Body of pancreas (tissue), 4 donors: ENCODE measurements around the gene GALNT3. TPM values are rescaled to one million over a fixed set of nuclear protein-coding genes. Genes with fewer than 3 reads are reported as not detected.
A peak's percentile ranks its signal among the peaks of the same experiment; 100 is the strongest.

Source experiments
- ATAC-seq: fragments of 150-250 bp; one replicate; pipeline ENCODE4 v1.9.1; 2016
- DNase-seq, 4 donors: peaks; one replicate each; pipeline ENCODE4 v3.0.0-alpha.2; 2019
- H3K27ac ChIP-seq, 4 donors: fragments of 200-600 bp; sonication (generic); 1 replicate in 3 of 4; 2 replicates in 1 of 4; pipeline versions ENCODE4 v1.5.1 to v1.6.1; 2016 to 2019; ENCODE audit warnings: mild to moderate bottlenecking in 1 of 4, mixed read lengths in 1 of 4, moderate library complexity in 1 of 4
- H3K27me3 ChIP-seq, 2 donors: fragments of 200-600 bp; sonication (generic); one replicate each; pipeline ENCODE4 v1.6.0; 2016; ENCODE audit warnings: mild to moderate bottlenecking in 1 of 2
- H3K36me3 ChIP-seq, 2 donors: fragments of 200-600 bp; sonication (generic); replicated peaks in 1 of 2; 2 replicates each; pipeline ENCODE4 v1.5.1; 2016; ENCODE audit warnings: low read depth in 2 of 2; ENCODE audit not compliant: insufficient read depth in 1 of 2
- H3K4me1 ChIP-seq: fragments of 200-600 bp; sonication (generic); one replicate; pipeline ENCODE4 v1.6.0; 2016
- H3K4me3 ChIP-seq, 2 donors: fragments of 200-600 bp; sonication (generic); 1 replicate in 1 of 2; 2 replicates in 1 of 2; pipeline ENCODE4 v1.5.1; 2016 to 2019
- H3K9me3 ChIP-seq, 3 donors: fragments of 200-600 bp; sonication (generic); 1 replicate in 2 of 3; 2 replicates in 1 of 3; pipeline ENCODE4 v1.5.1; 2016
- POLR2A ChIP-seq, 3 donors: fragments of 450-650 bp; IDR thresholded peaks; one replicate each; pipeline ENCODE4 v1.6.1; 2016; ENCODE audit warnings: antibody characterized with exemption in 3 of 3, mild to moderate bottlenecking in 2 of 3
- WGBS, 2 donors: methylation state at CpG; one replicate each; pipeline ENCODE4 v1.1.5; 2017; 5-methylcytosine and 5-hydroxymethylcytosine counted together
- intact Hi-C: fragments of 100-400 bp; cut with DNase I; formaldehyde crosslinking; loops from one replicate; pipeline ENCODE4 v1.15.1; 2023
- total RNA-seq, 2 donors: library from RNA; depleted of rRNA; stranded (reverse); fragments of >200 nt; gene quantifications; one replicate each; pipeline ENCODE4 v1.1.0, GENCODE V29; 2016
- TF ChIP-seq, protein P1 (sequence below), 7 experiments: fragments of 450-650 bp in 4 of 7; fragments of 200-600 bp in 3 of 7; sonication (generic) in 3 of 7; IDR thresholded peaks; one replicate each; pipeline ENCODE4 v1.5.1; 2016 to 2019; ENCODE audit warnings: antibody characterized with exemption in 7 of 7

Gene GALNT3
- total RNA-seq, 2 donors from 2014 or later, result 29.7 to 64.9 TPM

DNA sequence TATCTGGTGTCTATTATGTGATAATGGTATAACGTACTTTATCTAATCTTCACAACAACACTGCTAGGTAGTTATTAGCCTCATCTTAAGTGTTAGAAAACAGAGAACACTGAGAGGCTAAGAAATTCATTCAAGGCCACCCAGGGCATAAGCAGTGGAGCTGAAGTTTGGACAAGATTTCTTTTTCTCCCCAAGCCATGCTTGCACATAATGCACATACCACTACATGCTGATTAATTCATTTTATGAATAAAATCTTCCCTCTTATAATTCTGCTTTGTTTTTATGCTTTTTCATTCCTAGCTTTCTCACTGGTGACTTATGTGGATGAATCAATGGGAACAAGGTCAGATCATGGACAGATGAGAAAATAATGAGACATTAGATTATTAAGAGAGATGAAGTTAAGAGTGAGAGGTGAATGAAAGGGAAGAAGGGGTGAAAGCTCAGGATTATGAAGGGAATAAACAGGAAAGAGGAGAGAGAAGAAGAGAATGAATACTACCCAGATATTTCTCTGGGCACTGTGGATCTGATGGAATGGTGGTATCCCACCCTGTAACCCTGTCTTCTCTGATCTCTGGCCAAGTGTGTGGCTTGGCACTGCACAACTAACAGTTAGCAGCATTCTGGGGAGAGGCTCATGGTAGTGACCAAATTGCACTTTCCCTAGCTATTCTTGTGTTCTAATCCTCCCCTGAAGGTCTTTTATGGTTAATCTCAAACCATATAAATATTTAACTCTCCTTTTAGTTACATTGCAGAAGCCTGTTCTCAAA is 17.7 kb upstream of the GALNT3 start:
- Histone ChIP-seq H3K27me3 (no peaks in the 10 kb centered on the region), H3K36me3 (no peaks in the 10 kb centered on the region), H3K27ac (no peak overlapping the region), H3K9me3 (no peaks in the 10 kb centered on the region), H3K4me1 (no peaks in the 10 kb centered on the region), H3K4me3 (no peak overlapping the region)
- intact Hi-C loops, result no loop called here
- TF ChIP-seq, protein P1, sequence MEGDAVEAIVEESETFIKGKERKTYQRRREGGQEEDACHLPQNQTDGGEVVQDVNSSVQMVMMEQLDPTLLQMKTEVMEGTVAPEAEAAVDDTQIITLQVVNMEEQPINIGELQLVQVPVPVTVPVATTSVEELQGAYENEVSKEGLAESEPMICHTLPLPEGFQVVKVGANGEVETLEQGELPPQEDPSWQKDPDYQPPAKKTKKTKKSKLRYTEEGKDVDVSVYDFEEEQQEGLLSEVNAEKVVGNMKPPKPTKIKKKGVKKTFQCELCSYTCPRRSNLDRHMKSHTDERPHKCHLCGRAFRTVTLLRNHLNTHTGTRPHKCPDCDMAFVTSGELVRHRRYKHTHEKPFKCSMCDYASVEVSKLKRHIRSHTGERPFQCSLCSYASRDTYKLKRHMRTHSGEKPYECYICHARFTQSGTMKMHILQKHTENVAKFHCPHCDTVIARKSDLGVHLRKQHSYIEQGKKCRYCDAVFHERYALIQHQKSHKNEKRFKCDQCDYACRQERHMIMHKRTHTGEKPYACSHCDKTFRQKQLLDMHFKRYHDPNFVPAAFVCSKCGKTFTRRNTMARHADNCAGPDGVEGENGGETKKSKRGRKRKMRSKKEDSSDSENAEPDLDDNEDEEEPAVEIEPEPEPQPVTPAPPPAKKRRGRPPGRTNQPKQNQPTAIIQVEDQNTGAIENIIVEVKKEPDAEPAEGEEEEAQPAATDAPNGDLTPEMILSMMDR (IDR thresholded peaks at IDR 0.05), result no peak
- TF ChIP-seq POLR2A (IDR thresholded peaks at IDR 0.05), result no peak
- DNase-seq (no peak), ATAC-seq (no peak)
- 13 to 42% methylated on average over 1 of the region's 1 CpG for WGBS, 2 donors

DNA sequence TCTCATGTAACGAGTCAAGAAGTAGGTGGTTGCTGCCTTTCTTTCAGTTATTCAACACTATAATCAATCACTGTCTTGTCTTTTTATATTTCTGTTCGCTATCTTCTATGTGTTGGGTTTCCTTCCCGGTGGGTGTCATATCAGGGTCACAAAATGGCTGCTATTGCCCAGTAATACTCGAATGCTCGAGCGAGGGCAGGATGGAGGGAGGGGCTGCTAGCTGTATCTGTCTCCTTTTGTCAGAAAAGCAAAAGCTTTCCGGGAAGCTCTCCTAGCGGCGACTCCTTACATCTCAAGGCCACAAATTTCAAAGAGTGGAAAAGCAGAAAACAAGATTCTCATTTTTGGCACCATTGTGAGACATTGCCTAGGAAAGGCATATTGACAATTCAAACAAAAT is 16.4 kb upstream of the GALNT3 start:
- Histone ChIP-seq H3K4me1 (peaks cover 1% of the 10 kb centered on the region), H3K36me3 (no peaks in the 10 kb centered on the region), H3K4me3 (no peak overlapping the region), H3K27ac (no peak overlapping the region), H3K27me3 (no peaks in the 10 kb centered on the region), H3K9me3 (no peaks in the 10 kb centered on the region)
- no peak for ATAC-seq
- intact Hi-C loops, result no loop called here
- 85 to 92% methylated on average over 9 of the region's 9 CpGs for WGBS, 2 donors
- TF ChIP-seq, protein P1 (IDR thresholded peaks at IDR 0.05), result no peak
- TF ChIP-seq POLR2A (IDR thresholded peaks at IDR 0.05), result no peak
- DNase-seq, result no peak

DNA sequence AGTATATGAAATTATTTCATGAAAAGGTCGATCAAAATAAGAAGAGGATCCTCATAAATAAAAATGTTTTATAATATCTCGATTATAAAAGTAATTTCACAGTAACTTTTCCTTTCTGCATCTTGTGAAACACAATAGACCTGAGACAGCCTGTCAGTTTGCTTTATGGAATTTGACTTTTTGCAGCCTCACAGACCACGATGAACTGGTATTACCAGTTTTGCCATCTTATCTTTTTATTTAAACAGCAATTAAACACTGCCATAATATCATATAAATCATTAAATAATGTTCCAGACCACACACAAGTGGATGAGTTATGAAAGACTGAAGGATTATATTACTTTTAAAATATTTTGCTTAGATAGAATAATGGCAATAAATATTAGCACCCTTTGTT is 10.7 kb upstream of the GALNT3 start:
- DNase-seq, result peak; percentile 21 to 51 (median 30)
- TF ChIP-seq, protein P1 (IDR thresholded peaks at IDR 0.05), result no peak
- no peak for TF ChIP-seq POLR2A (IDR thresholded peaks at IDR 0.05)
- intact Hi-C loops, result no loop called here

GRCh38 chr2:165803123-165803760 is 9.2 kb upstream of the GALNT3 start:
- H3K4me3 ChIP-seq, result no peak overlapping the region
- DNase-seq (no peak), ATAC-seq (no peak)
- intact Hi-C loops, result no loop called here
- 40 to 57% methylated on average over 4 of the region's 4 CpGs for WGBS, 2 donors
- no peaks in the 10 kb centered on the region for H3K36me3 ChIP-seq
- TF ChIP-seq, protein P1 (IDR thresholded peaks at IDR 0.05), result no peak
- no peak for TF ChIP-seq POLR2A (IDR thresholded peaks at IDR 0.05)
- no peaks in the 10 kb centered on the region for H3K27me3 ChIP-seq
- peaks cover 23% of the 10 kb centered on the region for H3K4me1 ChIP-seq
- peak overlapping the region in 1 of 4 donors; percentile 11 for H3K27ac ChIP-seq
- no peaks in the 10 kb centered on the region for H3K9me3 ChIP-seq

More for the DNA sequence above, 10.7 kb upstream of the GALNT3 start:
- H3K27me3 ChIP-seq, result no peaks in the 10 kb centered on the region
- no peaks in the 10 kb centered on the region for H3K9me3 ChIP-seq
- H3K4me3 ChIP-seq, result no peak overlapping the region
- H3K36me3 ChIP-seq, result no peaks in the 10 kb centered on the region
- peak overlapping the region in 1 of 4 donors; percentile 27 for H3K27ac ChIP-seq
- 12 to 14% methylated on average over 3 of the region's 3 CpGs for WGBS, 2 donors
- peaks cover 23% of the 10 kb centered on the region for H3K4me1 ChIP-seq
- peak; percentile 94 for ATAC-seq
